Central memory CD4-positive, alpha-beta T cell (primary cell): ENCODE results near the gene CAPZA1.
A peak's percentile ranks its signal among the peaks of the same experiment; 100 is the strongest.

Experiments
- DNase-seq: peaks from one replicate; pipeline ENCODE4 v3.0.0; 2022

The CAPZA1 gene

DNA sequence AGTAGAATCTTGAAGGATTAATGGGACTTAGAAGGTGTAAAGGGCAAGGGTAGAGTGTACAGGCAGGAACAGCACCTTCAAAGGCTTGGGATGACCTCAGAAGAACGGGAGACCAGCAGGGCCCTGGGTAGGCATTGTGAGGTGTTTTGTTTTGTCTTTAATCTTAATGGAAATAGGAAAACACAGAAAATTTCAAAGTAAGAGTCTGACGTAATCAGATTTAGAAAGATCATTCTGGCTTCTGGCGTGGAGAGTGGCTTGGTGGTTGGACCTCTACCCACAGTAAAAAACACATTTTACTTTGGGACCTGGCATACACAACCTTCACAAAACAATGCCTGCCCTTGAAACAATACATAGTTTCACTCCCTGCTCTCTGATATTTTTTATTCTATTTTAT lies 59.0 kb downstream of the CAPZA1 start:
- DNase-seq: no peak

DNA sequence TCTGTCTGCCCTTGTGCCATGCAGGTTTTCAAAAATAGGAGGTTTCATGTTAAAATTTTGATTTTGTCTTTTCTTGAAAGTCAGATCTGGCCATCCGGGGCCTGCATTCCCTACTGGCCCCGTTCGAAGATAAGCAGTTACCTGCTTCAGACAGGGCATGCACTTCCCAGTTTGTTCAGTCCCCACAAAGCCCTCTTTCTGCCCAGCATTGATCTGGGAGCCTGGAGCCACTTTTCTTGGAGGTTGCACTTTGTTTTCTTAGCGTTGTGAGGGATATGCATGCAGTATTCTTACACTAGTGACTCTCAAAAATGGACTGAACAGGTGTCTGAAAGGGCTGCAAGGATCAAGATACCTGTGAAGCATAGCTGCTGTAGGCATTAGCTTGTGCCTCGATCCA lies 66.3 kb downstream of the CAPZA1 start:
- no peak for DNase-seq

DNA sequence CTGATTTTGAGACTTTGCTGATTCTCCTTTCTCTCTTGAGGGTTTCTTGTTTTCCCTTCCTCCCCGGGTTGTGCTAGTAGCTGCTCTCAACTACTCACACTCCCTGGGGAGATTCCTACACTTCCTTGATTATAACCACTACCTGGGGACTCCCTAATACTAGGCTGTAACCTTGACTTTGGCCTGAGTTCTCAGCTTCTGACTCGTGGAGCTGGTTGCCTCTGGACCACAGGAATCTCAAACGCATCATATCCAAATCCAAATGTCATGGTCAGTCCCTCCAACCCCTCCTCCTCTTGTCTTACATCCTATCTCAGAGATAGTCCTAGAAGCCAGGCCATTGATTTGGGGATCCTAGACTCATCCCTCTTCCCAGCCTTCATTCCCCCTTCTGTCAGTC lies 66.8 kb downstream of the CAPZA1 start:
- no peak for DNase-seq

DNA sequence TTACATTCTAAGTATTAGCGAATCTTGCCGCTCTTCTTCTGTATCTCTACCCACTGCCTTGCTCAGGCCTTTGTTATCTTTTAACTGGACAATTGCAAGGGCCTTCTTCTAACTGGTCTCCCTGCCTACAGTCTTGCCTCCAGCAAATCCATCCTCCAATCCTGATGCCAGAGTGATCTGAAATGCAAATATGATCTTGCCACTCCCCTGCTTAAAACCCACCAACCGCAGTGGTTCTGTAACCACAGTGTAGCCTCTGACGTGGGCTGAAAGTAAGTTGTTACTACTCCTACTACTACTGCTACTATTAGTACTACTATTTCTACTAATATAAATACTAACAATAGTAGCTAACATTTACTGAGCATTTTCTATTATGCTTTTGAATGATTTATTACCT lies 67.2 kb downstream of the CAPZA1 start:
- DNase-seq: no peak

DNA sequence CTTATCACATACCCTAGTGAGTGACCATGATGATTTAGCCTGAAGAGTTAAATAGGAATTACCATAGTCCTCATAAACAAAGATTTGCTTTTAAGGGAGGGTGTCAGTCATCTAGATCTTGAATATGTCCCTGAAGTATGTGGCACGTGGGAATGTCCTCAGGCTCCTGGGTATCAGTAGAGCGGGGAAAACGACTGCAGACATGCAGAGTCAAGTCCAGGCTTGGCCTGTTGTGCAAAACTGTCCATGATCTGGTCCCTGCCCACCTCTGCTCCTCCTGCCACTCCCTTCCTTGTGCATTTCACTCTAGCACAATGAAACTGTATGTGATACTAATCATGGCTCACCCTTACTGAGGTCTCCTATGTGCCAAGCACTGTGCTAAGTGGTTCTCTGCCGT lies 67.7 kb downstream of the CAPZA1 start:
- no peak for DNase-seq

DNA sequence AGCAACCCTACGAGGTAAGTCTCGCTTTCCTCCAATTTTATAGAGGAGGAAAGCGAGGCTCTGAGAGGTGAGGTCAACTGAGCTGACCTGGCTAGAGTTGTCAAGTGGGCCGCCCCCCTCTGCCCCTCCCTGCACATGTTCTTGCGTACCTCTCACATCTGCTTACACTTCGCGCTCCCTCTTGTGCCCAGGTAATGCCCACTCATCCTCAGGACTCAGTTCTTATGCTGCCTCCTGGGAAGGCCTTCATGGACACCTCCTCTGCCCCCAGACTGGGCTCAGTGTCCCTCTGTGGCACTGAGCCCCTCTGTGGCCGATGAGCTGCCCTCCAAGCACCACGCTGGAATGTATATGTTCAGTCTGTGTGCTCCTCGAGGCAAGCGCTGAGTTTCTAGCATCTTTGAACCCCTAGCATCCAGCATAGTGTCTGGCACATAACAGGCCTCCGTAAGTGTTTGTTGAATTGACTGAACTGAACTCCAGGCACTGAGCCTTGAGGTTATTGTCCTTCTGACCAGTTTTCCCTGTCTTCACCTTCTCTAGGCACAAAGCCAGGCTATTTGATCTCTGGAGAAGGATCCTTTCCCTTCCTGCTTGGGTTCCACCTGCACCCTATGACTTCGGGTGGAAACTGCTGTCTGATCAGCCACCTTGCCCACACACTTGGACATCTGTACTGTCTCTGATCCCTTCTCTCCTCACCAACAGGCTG lies 68.3 kb downstream of the CAPZA1 start:
- DNase-seq: no peak

DNA sequence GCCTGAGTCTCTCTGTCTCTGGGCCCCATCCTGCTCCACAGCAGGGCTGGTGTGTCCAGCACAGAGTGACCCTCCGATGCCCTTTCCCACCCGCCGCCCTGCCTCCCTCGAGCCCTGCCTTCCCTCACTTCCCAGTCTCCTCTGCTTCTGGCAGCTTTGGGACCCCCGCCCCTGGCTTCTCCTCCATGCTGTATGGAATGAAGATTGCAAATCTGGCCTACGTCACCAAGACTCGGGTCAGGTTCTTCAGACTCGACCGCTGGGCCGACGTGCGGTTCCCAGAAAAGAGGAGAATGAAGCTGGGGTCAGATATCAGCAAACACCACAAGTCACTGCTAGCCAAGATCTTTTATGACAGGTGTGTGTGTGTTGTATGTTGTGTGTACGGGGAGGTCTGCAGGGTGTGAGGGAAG lies 69.2 kb downstream of the CAPZA1 start:
- DNase-seq: no peak

DNA sequence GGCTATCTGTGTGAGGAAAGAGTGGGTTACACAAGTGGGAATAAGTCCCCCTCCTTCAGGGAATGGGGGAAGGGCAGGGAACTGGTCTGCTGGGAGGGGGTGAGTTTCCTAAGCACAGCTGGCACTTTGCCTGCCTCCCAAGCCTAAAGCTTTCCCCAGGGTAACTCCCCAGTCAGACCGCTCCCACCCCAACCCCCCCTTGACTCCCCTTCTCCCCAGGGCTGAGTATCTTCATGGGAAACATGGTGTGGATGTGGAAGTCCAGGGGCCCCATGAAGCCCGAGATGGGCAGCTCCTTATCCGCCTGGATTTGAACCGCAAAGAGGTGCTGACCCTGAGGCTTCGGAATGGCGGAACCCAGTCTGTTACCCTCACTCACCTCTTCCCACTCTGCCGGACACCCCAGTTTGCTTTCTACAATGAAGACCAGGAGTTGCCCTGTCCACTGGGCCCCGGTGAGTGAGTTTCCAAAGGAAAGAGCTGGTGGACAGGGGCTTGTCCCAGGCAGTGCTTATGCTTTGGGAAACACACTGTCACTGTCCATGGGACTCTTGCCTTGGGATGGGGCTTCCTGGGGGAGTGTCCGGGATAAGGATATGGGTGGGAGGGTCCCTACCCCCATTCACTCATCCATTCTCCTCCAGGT lies 69.7 kb downstream of the CAPZA1 start:
- no peak for DNase-seq

DNA sequence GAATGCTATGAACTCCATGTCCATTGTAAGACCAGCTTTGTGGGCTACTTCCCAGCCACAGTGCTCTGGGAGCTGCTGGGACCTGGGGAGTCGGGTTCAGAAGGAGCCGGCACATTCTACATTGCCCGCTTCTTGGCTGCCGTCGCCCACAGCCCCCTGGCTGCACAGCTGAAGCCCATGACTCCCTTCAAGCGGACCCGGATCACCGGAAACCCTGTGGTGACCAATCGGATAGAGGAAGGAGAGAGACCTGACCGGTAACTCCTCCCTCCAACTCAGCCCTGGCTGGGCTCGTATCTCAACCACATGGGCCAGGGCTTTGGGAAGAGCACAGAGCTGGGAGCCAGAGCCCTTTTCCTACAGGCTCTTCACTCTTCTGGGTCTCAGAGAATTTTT lies 70.2 kb downstream of the CAPZA1 start:
- DNase-seq: no peak

DNA sequence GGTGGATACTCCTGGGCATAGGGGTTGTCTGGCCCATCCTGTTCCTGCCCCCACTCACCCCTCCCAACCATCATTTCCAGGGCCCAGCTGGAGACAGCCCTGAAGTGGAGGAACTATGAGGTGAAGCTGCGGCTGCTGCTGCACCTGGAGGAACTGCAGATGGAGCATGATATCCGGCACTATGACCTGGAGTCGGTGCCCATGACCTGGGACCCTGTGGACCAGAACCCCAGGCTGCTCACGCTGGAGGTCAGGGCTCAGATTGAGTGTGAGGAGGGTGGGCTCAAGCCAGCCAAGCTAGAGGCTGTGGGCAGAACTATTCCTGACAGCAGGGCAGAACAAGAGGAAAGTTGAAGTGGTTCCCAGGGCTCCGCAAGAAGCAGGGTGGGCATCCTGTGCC lies 73.0 kb downstream of the CAPZA1 start:
- DNase-seq: no peak

DNA sequence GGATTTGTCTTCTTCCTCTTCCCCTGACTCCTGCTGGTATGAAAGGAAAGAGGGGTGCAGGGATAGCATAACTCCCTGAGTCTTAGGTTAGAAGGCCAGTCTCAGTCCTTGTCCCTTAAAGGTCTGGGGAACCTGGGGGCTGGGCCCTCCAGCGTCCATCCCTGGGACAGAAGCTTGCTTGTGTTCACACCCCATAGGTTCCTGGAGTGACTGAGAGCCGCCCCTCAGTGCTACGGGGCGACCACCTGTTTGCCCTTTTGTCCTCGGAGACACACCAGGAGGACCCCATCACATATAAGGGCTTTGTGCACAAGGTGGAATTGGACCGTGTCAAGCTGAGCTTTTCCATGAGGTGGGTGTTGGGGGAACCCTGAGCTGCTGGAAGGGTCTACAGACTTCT lies 74.2 kb downstream of the CAPZA1 start:
- no peak for DNase-seq

DNA sequence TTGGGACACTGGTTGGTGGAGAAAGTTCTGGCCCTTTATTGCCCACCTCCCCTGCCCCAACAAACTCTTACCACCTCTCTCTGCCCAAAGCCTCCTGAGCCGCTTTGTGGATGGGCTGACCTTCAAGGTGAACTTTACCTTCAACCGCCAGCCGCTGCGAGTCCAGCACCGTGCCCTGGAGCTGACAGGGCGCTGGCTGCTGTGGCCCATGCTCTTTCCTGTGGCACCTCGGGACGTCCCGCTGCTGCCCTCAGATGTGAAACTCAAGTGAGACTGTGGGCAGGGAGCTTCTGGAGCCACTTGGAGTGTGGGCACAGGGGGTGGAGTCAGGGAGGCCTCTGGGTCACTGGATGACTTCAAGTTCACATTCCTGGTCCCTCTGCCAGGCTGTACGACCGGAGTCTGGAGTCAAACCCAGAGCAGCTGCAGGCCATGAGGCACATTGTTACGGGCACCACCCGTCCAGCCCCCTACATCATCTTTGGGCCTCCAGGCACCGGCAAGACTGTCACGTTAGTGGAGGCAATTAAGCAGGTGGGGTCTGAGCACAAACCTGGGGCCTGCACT lies 74.8 kb downstream of the CAPZA1 start:
- DNase-seq: no peak

DNA sequence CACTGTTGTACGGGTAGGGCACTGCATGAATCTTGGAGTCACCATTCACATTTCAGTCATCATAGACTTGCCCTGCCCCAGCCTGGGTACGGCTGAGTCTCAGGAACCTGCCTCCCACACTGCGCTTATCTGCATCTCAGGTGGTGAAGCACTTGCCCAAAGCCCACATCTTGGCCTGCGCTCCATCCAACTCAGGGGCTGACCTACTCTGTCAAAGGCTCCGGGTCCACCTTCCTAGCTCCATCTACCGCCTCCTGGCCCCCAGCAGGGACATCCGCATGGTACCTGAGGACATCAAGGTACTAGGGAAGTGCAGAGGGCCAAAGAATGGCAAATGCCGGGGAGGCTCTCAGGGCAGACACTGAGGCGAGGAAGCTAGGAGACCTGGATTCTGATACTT lies 75.6 kb downstream of the CAPZA1 start:
- DNase-seq: no peak

DNA sequence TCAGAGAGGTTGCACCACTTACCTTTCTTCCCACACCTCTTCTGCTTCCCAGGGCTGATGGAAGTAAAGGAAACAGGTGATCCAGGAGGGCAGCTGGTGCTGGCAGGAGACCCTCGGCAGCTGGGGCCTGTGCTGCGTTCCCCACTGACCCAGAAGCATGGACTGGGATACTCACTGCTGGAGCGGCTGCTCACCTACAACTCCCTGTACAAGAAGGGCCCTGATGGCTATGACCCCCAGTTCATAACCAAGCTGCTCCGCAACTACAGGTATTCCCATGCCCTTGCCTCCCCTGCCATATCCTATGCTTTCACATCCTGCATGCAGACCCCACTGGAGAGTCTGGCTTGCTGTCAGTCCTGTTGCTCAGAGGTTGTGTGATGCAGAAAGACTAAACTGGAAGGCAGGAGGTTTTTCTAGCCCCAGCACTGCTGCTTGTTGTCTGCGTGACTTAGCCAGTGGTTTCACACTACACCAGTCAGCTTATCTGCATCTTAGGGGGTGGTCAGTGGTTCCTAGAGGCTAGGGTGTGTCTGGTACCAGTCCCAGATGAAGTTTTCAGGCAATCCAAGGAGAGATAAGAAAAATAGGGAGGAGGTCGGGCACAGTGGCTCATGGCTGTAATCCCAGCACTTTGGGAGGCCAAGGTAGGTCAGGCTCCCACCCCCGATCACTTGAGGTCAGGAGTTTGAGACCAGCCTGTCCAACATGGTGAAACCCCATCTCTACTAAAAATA lies 77.1 kb downstream of the CAPZA1 start:
- DNase-seq: no peak

DNA sequence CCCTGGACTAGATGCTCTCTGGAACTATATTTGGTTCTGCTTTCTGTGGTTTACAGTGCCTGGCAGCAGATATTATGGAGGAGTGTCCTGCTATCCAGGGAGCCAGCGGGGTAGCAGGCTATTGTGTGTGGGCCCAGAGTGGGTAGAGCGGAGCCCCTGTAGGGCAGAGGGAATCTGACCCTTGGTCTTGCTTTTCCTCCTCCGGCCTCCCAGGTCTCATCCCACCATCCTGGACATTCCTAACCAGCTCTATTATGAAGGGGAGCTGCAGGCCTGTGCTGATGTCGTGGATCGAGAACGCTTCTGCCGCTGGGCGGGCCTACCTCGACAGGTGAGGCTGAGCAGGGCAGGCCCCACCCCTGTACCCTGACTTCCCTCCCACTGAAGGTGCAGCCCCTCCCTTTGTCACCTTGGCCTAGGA lies 78.2 kb downstream of the CAPZA1 start:
- DNase-seq: no peak

DNA sequence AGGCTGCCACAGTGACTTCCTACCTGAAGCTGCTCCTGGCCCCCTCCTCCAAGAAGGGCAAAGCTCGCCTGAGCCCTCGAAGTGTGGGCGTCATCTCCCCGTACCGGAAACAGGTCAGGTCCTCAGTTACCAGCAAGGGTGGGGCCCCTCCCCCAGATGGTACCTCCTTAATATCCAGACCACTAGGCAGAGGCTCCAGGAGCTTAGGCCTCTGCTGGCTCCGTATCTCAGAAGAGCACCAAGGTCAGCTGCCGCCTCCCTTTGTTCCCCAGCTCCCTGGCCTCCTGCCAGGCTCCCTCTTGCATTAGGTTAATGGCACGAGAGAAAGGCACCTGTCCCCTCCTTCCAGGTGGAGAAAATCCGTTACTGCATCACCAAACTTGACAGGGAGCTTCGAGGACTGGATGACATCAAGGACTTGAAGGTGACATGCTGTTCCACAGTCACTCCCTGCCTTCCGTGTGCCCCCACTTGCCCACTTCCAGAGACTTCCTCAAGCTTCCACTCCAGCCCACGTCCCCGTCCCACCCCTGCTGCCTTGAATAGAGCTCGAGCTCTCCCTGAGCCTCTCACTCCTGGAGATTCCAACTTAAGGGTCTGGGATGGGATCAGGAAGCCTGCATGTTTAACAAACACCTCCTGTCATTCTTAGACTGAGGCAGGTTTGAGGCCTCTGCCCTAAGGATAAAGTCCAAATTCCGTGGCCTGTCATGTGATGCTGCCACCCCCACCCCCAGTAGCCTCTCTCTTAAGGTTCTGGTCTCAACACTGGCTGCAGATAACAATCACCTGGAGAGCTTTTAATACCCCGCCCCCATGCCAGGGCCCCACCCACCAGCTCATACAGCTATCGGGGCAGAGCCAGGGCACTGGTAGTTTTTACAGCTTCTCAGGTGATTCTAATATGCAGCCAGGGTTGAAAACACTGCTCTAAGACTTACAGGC lies 79.0 kb downstream of the CAPZA1 start:
- DNase-seq: no peak

DNA sequence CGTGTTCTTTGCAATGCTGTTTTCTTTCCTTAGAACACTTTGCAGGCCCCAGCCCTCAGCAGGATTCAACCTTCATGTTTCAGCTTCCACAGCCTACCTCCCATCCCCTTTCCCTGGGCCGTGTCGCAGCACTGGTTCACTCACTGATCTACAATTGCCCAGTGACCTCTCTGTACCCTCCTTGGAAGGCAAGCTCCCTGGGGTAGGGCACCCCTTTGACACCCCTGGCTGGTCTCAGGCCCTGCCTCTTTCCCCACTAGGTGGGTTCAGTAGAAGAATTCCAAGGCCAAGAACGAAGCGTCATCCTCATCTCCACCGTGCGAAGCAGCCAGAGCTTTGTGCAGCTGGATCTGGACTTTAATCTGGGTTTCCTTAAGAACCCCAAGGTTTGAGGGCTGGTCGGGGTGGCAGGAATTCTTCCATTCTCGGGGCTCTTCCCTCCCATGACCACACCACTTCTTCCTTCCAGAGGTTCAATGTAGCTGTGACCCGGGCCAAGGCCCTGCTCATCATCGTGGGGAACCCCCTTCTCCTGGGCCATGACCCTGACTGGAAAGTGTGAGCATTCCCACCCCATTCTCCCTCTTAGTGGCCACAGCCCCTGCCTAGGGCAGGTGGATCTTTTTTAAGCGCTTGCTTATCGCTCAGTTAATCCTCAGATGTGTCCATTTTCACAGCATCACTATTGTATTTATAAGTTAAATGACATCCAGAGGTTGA lies 80.0 kb downstream of the CAPZA1 start:
- no peak for DNase-seq

DNA sequence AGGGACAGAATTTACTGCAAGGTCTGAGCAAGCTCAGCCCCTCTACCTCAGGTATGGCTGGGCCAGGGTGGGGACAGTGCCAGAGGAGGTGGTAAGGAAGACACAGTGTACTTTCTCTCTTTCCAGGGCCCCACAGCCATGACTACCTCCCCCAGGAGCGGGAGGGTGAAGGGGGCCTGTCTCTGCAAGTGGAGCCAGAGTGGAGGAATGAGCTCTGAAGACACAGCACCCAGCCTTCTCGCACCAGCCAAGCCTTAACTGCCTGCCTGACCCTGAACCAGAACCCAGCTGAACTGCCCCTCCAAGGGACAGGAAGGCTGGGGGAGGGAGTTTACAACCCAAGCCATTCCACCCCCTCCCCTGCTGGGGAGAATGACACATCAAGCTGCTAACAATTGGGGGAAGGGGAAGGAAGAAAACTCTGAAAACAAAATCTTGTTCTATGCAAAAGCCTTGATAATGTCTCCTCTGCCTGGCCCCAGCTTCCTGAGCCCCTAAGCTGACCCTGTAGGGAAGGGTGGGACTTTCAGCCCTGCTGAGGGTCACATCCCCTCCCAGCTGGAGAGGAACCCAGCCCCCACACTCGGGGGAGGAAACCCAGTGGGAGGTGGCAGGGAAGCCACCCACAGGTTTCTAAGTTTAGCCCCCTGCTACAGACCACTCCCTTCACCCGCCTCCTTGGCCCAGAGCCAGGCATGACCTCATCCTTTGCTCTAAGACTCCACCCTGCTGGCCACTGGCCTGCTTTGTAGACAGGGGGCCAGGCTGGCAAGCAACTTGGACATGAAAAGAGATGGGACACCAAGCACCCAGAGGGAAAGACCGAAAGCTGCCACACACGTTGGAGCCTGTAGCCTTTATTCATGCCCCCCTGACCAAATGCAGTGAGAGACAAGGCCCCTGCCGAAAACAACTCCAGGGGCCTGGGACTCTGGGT lies 80.9 kb downstream of the CAPZA1 start:
- peak; percentile 38 for DNase-seq

DNA sequence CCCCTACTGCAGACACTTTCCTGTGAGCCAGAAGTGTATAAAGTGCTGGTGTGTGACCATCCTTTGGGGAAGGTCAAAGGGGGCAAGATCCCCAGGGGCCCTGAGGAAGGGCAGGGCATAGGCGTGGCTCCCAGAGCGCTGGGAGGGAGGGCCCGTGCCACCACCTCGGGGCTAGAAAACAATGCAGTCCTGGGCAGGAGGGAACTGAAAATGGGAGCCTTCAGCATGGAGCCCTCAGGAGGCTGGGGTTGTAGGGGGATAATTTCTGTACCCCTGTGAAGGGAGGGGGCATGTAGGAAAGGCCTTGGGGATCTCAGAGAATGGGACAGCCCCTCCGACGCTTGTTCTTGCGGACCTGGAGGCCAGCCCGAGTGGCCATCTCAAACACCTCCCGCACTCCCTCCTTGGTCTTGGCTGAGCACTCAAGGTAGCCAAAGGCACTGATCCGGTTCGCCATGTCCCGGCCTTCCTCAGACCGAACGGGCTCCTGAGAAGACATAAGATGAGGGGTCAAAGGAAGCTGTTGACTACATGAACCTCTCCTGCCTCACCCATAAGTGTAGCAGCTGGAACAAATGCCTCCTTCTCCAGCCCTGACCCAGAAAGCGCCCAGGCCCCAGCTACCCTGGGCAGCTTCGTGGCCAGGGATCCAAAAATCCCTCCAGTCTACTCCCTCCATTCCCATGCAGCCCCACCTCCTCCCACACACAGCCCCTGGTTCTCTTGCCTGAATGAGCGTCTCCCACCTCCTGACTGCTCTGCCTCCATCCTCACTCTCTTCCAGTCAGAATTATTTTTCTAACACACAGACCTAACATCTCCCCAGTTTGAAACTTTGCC lies 81.8 kb downstream of the CAPZA1 start:
- no peak for DNase-seq

DNA sequence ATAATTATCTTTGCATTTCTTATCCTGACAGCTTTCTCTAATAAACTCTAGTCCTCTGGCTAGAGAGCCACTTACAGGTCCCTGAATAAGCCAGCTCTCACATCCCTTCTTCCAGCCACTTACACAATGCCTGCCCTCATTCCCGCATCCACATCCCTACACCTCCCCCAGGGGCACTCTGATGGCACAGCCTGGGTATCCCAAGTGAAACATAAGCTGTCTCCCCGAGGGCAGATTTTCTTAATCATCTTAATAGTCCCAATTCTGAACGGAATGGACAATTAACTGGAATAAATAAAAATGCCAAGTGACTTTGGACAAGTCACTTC lies 82.4 kb downstream of the CAPZA1 start:
- no peak for DNase-seq
